ENCODE results near the gene UFSP2. TPM values are rescaled to one million over a fixed set of nuclear protein-coding genes. Genes with fewer than 3 reads are reported as not detected.

UFSP2 gene
- total RNA-seq, 1 donor from 2014 or later, result 27.5 TPM

GRCh38 chr4:185416955-185417354 is 8.8 kb downstream of the UFSP2 start:
- Mint-ChIP-seq H3K4me1 (ENCODE audit: low read depth, unreplicated experiment) (peaks cover 13% of the 10 kb centered on the region), H3K27me3 (ENCODE audit: low read depth, unreplicated experiment) (no peaks in the 10 kb centered on the region), H3K4me3 (ENCODE audit: unreplicated experiment) (no peak overlapping the region), H3K9me3 (ENCODE audit: unreplicated experiment) (no peaks in the 10 kb centered on the region), H3K36me3 (ENCODE audit: low read depth, unreplicated experiment) (peaks cover 12% of the 10 kb centered on the region), H3K27ac (ENCODE audit: unreplicated experiment) (no peak overlapping the region)
- Histone ChIP-seq H3K36me3 (ENCODE audit: insufficient read depth, low read length) (peaks cover 28% of the 10 kb centered on the region), H3K4me3 (ENCODE audit: insufficient read depth, low read depth, low read length) (no peak overlapping the region), H4K20me1 (ENCODE audit: insufficient read depth, low read length) (no peaks in the 10 kb centered on the region), H3K4me2 (ENCODE audit: low read length) (no peak overlapping the region), H3K79me2 (ENCODE audit: insufficient read depth, low read length) (no peaks in the 10 kb centered on the region), H2AFZ (ENCODE audit: low read depth, low read length) (no peak overlapping the region), H3K4me1 (ENCODE audit: insufficient read depth, low read length) (peaks cover 7% of the 10 kb centered on the region), H3K27me3 (ENCODE audit: insufficient read depth, low read length) (no peaks in the 10 kb centered on the region), H3K27ac (ENCODE audit: low read depth, low read length) (no peak overlapping the region), H3K9me3 (ENCODE audit: insufficient read depth, low read depth, low read length) (no peaks in the 10 kb centered on the region), H3K9ac (ENCODE audit: low read length) (no peak overlapping the region)
- FAIRE-seq (peak; percentile 52), DNase-seq (ENCODE audit: low read depth) (no peak)
- no peak for TF ChIP-seq CTCF (IDR thresholded peaks at IDR 0.05; ENCODE audit: insufficient read depth, low read depth, low read length)
- no peak for TF ChIP-seq EZH2 (IDR thresholded peaks at IDR 0.05; ENCODE audit: insufficient read depth, low read length)

DNA sequence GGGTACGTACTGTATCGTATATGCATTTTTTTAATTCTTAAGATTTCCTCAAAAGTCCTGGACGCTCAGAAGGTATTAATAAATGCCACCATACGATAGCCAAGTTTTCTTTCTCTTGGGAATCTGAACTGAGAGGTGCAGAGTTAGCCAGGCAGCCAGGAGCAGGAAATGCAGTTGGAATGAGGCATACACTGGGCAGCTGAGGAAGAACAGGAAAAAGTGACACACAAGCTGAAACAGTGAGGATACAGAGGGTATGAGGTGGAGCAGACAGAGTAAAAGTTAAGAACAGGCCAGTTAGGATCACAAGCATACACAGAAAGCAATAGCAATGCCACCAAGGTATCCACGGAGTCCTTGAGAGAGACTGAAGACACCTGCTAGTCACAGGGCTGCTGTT is 13.4 kb downstream of the UFSP2 start:
- Mint-ChIP-seq H3K27ac (ENCODE audit: unreplicated experiment) (no peak overlapping the region), H3K4me3 (ENCODE audit: unreplicated experiment) (no peak overlapping the region), H3K27me3 (ENCODE audit: low read depth, unreplicated experiment) (no peaks in the 10 kb centered on the region)

More for the DNA sequence above, 13.4 kb downstream of the UFSP2 start:
- DNase-seq (ENCODE audit: low read depth) (no peak), FAIRE-seq (no peak)
- H3K27me3 ChIP-seq (ENCODE audit: insufficient read depth, low read length), result no peaks in the 10 kb centered on the region
- H3K79me2 ChIP-seq (ENCODE audit: insufficient read depth, low read length), result no peaks in the 10 kb centered on the region
- Mint-ChIP-seq H3K36me3 (ENCODE audit: low read depth, unreplicated experiment) (peaks cover 17% of the 10 kb centered on the region), H3K9me3 (ENCODE audit: unreplicated experiment) (peaks cover 3% of the 10 kb centered on the region), H3K4me1 (ENCODE audit: low read depth, unreplicated experiment) (peaks cover 5% of the 10 kb centered on the region)
- H3K4me2 ChIP-seq (ENCODE audit: low read length), result no peak overlapping the region
- no peak overlapping the region for H3K27ac ChIP-seq (ENCODE audit: low read depth, low read length)
- H2AFZ ChIP-seq (ENCODE audit: low read depth, low read length), result no peak overlapping the region
- no peak overlapping the region for H3K4me3 ChIP-seq (ENCODE audit: insufficient read depth, low read depth, low read length)
- no peaks in the 10 kb centered on the region for H3K9me3 ChIP-seq (ENCODE audit: insufficient read depth, low read depth, low read length)
- peaks cover 34% of the 10 kb centered on the region for H3K36me3 ChIP-seq (ENCODE audit: insufficient read depth, low read length)
- no peak overlapping the region for H3K9ac ChIP-seq (ENCODE audit: low read length)
- no peak for TF ChIP-seq EZH2 (IDR thresholded peaks at IDR 0.05; ENCODE audit: insufficient read depth, low read length)
- TF ChIP-seq CTCF (IDR thresholded peaks at IDR 0.05; ENCODE audit: insufficient read depth, low read depth, low read length), result no peak
- H4K20me1 ChIP-seq (ENCODE audit: insufficient read depth, low read length), result no peaks in the 10 kb centered on the region
- H3K4me1 ChIP-seq (ENCODE audit: insufficient read depth, low read length), result no peaks in the 10 kb centered on the region
